ENCODE results near the gene NCKAP5. TPM values are rescaled to one million over a fixed set of nuclear protein-coding genes. Genes with fewer than 3 reads are reported as not detected.

The NCKAP5 gene
- total and polyA plus RNA-seq, 4 donors = 0.57 to 2.8 (median 2.4) TPM

- TF ChIP-seq, protein P1, sequence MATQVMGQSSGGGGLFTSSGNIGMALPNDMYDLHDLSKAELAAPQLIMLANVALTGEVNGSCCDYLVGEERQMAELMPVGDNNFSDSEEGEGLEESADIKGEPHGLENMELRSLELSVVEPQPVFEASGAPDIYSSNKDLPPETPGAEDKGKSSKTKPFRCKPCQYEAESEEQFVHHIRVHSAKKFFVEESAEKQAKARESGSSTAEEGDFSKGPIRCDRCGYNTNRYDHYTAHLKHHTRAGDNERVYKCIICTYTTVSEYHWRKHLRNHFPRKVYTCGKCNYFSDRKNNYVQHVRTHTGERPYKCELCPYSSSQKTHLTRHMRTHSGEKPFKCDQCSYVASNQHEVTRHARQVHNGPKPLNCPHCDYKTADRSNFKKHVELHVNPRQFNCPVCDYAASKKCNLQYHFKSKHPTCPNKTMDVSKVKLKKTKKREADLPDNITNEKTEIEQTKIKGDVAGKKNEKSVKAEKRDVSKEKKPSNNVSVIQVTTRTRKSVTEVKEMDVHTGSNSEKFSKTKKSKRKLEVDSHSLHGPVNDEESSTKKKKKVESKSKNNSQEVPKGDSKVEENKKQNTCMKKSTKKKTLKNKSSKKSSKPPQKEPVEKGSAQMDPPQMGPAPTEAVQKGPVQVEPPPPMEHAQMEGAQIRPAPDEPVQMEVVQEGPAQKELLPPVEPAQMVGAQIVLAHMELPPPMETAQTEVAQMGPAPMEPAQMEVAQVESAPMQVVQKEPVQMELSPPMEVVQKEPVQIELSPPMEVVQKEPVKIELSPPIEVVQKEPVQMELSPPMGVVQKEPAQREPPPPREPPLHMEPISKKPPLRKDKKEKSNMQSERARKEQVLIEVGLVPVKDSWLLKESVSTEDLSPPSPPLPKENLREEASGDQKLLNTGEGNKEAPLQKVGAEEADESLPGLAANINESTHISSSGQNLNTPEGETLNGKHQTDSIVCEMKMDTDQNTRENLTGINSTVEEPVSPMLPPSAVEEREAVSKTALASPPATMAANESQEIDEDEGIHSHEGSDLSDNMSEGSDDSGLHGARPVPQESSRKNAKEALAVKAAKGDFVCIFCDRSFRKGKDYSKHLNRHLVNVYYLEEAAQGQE (IDR thresholded peaks at IDR 0.05) = no peak
These were observed 67.3 kb downstream of the NCKAP5 start (continued) for GRCh38 chr2:133500917-133501316.

DNA sequence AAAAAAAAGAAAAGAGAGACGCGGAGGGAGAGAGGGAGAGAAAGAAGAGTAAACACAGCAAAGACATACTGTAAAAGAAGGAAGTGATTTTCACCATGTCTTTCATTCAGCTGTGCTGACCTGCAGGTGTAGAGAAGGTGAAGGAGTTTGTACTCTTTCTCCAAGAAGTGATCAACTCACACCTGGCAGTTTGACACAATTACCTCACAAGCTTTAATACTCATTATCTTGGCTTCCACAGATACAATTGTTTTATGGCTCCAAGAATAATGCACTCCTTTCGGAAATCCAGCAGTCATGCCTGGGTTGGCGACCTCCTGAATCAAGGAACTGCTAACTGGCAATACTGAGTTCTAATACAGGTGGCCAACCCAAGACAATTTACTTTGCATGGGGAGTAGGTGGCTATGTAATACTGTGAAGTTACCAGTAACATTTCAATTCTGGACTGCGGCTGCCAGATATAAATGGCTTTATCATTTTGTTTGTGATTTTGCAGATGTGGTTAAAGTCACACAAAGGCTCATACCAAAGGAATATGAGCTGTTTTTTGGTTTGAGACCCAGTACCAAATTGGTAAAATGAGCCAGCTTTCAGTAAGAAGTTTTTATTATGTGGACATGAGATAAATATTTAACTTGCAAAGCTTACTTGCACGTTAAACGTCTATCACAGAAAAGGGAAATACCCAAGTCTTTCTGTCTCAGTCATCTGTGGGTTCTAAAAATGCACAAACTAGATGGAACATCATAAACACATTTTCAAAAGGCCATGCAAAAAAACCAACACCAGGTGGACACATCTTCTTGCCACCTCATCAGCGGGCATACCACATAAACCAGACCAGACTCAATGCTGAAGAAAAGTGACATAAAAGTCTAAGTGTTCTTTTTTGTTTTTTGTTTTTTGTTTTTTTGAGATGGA, 69.3 kb downstream of the NCKAP5 start:
- Histone ChIP-seq H3K27me3 (ENCODE audit: control insufficient read depth in 4 of 4, insufficient read depth in 4 of 4, low read length in 3 of 4) (no peaks in the 10 kb centered on the region), H3K36me3 (ENCODE audit: control insufficient read depth in 4 of 4, insufficient read depth in 3 of 4, low read depth in 1 of 4, low read length in 3 of 4) (no peaks in the 10 kb centered on the region), H3K4me1 (ENCODE audit: control insufficient read depth in 4 of 4, insufficient read depth in 4 of 4, low read length in 3 of 4) (peaks cover 0 to 49% (median 20%) of the 10 kb centered on the region in 4 donors), H3K4me3 (ENCODE audit: low read depth in 1 of 3, low read length in 3 of 3) (no peak overlapping the region), H3K9ac (ENCODE audit: low read depth in 1 of 2, low read length in 2 of 2) (no peak overlapping the region), H3K27ac (ENCODE audit: low read depth in 1 of 2, low read length in 2 of 2) (no peak overlapping the region), H3K9me3 (ENCODE audit: control insufficient read depth in 4 of 4, low read length in 3 of 4) (no peaks in the 10 kb centered on the region)
- DNase-seq (ENCODE audit: low spot score) = no peak
- no peak for TF ChIP-seq EGR1 (IDR thresholded peaks at IDR 0.05; ENCODE audit: low read depth in 2 of 2)
- WGBS = 76% methylated on average over 8 of the region's 8 CpGs

GRCh38 chr2:133497951-133498565, 70.2 kb downstream of the NCKAP5 start:
- WGBS = 73% methylated on average over 6 of the region's 6 CpGs

More at GRCh38 chr2:133497951-133498565, 70.2 kb downstream of the NCKAP5 start:
- TF ChIP-seq HNF4A (conservative IDR thresholded peaks at IDR 0.05) = no peak
- TF ChIP-seq RAD21 (IDR thresholded peaks at IDR 0.05) = no peak
- TF ChIP-seq, protein P2, sequence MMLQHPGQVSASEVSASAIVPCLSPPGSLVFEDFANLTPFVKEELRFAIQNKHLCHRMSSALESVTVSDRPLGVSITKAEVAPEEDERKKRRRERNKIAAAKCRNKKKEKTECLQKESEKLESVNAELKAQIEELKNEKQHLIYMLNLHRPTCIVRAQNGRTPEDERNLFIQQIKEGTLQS (IDR thresholded peaks at IDR 0.05) = no peak
- TF ChIP-seq EGR1 (IDR thresholded peaks at IDR 0.05; ENCODE audit: low read depth in 2 of 2) = no peak
- no peak for TF ChIP-seq TAF1 (conservative IDR thresholded peaks at IDR 0.05)
- TF ChIP-seq JUND (IDR thresholded peaks at IDR 0.05) = no peak
- TF ChIP-seq GABPA (IDR thresholded peaks at IDR 0.05 in 1 of 2, conservative IDR thresholded peaks at IDR 0.05 in 1 of 2) = no peak
- no peak for TF ChIP-seq ZBTB33 (IDR thresholded peaks at IDR 0.05)
- TF ChIP-seq, protein P3, sequence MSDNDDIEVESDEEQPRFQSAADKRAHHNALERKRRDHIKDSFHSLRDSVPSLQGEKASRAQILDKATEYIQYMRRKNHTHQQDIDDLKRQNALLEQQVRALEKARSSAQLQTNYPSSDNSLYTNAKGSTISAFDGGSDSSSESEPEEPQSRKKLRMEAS (IDR thresholded peaks at IDR 0.05) = no peak
- TF ChIP-seq YY1 (IDR thresholded peaks at IDR 0.05) = no peak
- no peak for TF ChIP-seq SP1 (IDR thresholded peaks at IDR 0.05)
- no peak for TF ChIP-seq FOXA1 (IDR thresholded peaks at IDR 0.05)
- no peak for TF ChIP-seq RXRA (IDR thresholded peaks at IDR 0.05)
- Histone ChIP-seq H3K4me3 (ENCODE audit: low read depth in 1 of 3, low read length in 3 of 3) (no peak overlapping the region), H3K27me3 (ENCODE audit: control insufficient read depth in 4 of 4, insufficient read depth in 4 of 4, low read length in 3 of 4) (no peaks in the 10 kb centered on the region), H3K9me3 (ENCODE audit: control insufficient read depth in 4 of 4, low read length in 3 of 4) (no peaks in the 10 kb centered on the region), H3K9ac (ENCODE audit: low read depth in 1 of 2, low read length in 2 of 2) (no peak overlapping the region), H3K27ac (ENCODE audit: low read depth in 1 of 2, low read length in 2 of 2) (no peak overlapping the region), H3K36me3 (ENCODE audit: control insufficient read depth in 4 of 4, insufficient read depth in 3 of 4, low read depth in 1 of 4, low read length in 3 of 4) (no peaks in the 10 kb centered on the region), H3K4me1 (ENCODE audit: control insufficient read depth in 4 of 4, insufficient read depth in 4 of 4, low read length in 3 of 4) (peaks cover 0 to 46% (median 15%) of the 10 kb centered on the region in 4 donors)
- no peak for DNase-seq (ENCODE audit: low spot score)
